HAP-1 (cell line): Measurements from ENCODE around the gene MVP.

Experiments used
- DNase-seq, 2 experiments: peaks; one replicate each; pipeline ENCODE4 v3.0.0-alpha.2; 2016 to 2020; ENCODE audit warnings: low spot score in 2 of 2
- H3K27me3 ChIP-seq: fragments of 250-450 bp; sonication (Bioruptor Pico); 2 replicates; pipeline ENCODE4 v1.5.1; 2020; ENCODE audit warnings: low read depth, mild to moderate bottlenecking, moderate library complexity
- H3K36me3 ChIP-seq: fragments of 250-450 bp; sonication (Bioruptor Pico); replicated peaks from 2 replicates; pipeline ENCODE4 v1.5.1; 2020; ENCODE audit warnings: mild to moderate bottlenecking
- H3K4me1 ChIP-seq: fragments of 250-450 bp; sonication (Bioruptor Pico); 2 replicates; pipeline ENCODE4 v1.5.1; 2020; ENCODE audit warnings: mild to moderate bottlenecking
- H3K4me3 ChIP-seq: fragments of 250-450 bp; sonication (Bioruptor Pico); 2 replicates; pipeline ENCODE4 v1.5.1; 2020; ENCODE audit warnings: mild to moderate bottlenecking, moderate library complexity
- H3K9me3 ChIP-seq: fragments of 250-450 bp; sonication (Bioruptor Pico); 2 replicates; pipeline ENCODE4 v1.5.1; 2020; ENCODE audit warnings: mild to moderate bottlenecking, moderate library complexity
- in situ Hi-C: fragments of 300-500 bp; cut with MboI; formaldehyde crosslinking; loops from 3 replicates; pipeline ENCODE4 v1.14.3; 2020; ENCODE audit warnings: low sequenced_read_pairs, inconsistent platforms, mixed read lengths

Gene MVP

GRCh38 chr16:29897333-29897732 is 77.1 kb downstream of the MVP start:
- DNase-seq, result no peak
- no peak overlapping the region for H3K4me3 ChIP-seq
- in situ Hi-C loops, result no loop called here
- no peaks in the 10 kb centered on the region for H3K36me3 ChIP-seq
- H3K27me3 ChIP-seq, result no peaks in the 10 kb centered on the region
- peaks cover 7% of the 10 kb centered on the region for H3K4me1 ChIP-seq
- H3K9me3 ChIP-seq, result no peaks in the 10 kb centered on the region
